ENCODE results near the gene RAPGEF2. TPM values are rescaled to one million over a fixed set of nuclear protein-coding genes. Genes with fewer than 3 reads are reported as not detected.

RAPGEF2 gene
- total RNA-seq, 1 experiment from 2014 or later: 37.1 TPM

DNA sequence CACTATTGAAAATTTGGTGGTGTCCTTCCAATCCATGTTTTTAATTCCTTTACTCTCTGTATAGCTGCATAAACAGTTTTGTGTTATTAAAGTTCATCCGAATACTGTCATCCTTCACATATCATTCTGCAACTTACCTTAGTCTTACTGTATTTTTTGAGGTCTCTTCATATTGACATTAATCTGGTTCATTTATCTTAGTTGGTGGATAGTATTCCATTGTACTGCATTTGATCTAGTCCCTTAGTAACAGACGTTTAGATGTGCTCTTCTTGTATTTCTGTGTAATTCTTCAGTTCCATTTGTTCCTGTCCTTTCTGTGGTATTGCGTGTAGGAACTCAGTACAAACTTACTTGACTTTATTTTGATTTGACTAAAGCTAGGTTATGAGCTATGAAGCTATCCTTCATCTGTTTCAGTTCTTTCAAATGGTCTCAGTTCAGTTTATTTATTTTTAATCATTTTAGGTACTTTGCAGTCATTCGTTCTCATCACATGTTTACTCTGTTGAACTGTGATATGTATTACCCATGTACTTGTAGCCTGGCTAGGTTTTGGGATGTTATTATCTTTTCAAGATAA is 41.3 kb downstream of the RAPGEF2 start:
- H3K27ac Mint-ChIP-seq: no peak overlapping the region
- H3K79me2 ChIP-seq (ENCODE audit: insufficient read depth, low read length): peaks cover 2% of the 10 kb centered on the region; the same call in 1 of the 2 replicates
- no peak for TF ChIP-seq CTCF (conservative IDR thresholded peaks at IDR 0.05)

More for the DNA sequence above, 41.3 kb downstream of the RAPGEF2 start:
- Histone ChIP-seq H3T11ph (ENCODE audit: low read length) (no peak overlapping the region), H3K4me1 (ENCODE audit: insufficient read depth, low read length) (no peaks in the 10 kb centered on the region), H3K9me3 (ENCODE audit: control insufficient read depth, low read depth, low read length) (no peaks in the 10 kb centered on the region), H3K23me2 (ENCODE audit: insufficient read length, low read depth, low read length, poor library complexity, severe bottlenecking) (no peaks in the 10 kb centered on the region), H3K79me1 (ENCODE audit: insufficient read depth, low read depth, low read length, poor library complexity, severe bottlenecking) (peaks cover 4% of the 10 kb centered on the region), H4K8ac (replicated peaks; ENCODE audit: insufficient read length, low read depth, low read length) (no peak overlapping the region), H3K27ac (ENCODE audit: insufficient read length, low read depth, low read length) (no peak overlapping the region), H2BK15ac (ENCODE audit: low read depth, low read length) (no peak overlapping the region), H3K18ac (ENCODE audit: insufficient read length, low read depth, low read length) (no peak overlapping the region), H2BK5ac (ENCODE audit: insufficient read length, low read length) (no peak overlapping the region), H3K4me2 (ENCODE audit: insufficient read depth, insufficient read length, low read length) (no peak overlapping the region), H4K20me1 (ENCODE audit: control insufficient read depth, insufficient read depth, insufficient read length) (no peaks in the 10 kb centered on the region), H3K27me3 (ENCODE audit: insufficient read depth, low read length) (no peaks in the 10 kb centered on the region), H3K4ac (ENCODE audit: low read depth, low read length) (no peak overlapping the region), H2BK20ac (ENCODE audit: low read depth, low read length, poor library complexity, severe bottlenecking) (no peak overlapping the region), H2AFZ (ENCODE audit: low read length) (no peak overlapping the region), H3K9ac (ENCODE audit: extremely low read depth, insufficient read length, low read length) (no peak overlapping the region), H2BK120ac (ENCODE audit: low read depth, low read length, poor library complexity, severe bottlenecking) (no peak overlapping the region), H3K23ac (ENCODE audit: insufficient read length, low read depth, low read length) (no peak overlapping the region), H2BK12ac (ENCODE audit: insufficient read length, low read depth, low read length) (no peak overlapping the region), H4K91ac (ENCODE audit: insufficient read length, low read depth, low read length) (no peak overlapping the region), H3K14ac (ENCODE audit: insufficient read depth, low read length) (no peak overlapping the region), H4K5ac (ENCODE audit: insufficient read length, low read depth, low read length) (no peak overlapping the region), H2AK5ac (ENCODE audit: insufficient read length, low read length) (no peak overlapping the region), H3K56ac (ENCODE audit: insufficient read length, low read depth, low read length) (no peak overlapping the region)
- no peak for DNase-seq
- Mint-ChIP-seq H3K4me3 (no peak overlapping the region), H3K27me3 (ENCODE audit: low read depth) (no peaks in the 10 kb centered on the region), H3K9me3 (no peaks in the 10 kb centered on the region), H3K36me3 (ENCODE audit: insufficient read depth in 1 of 3, low read depth in 3 of 3) (no peaks in the 10 kb centered on the region), H3K4me1 (peaks cover 10 to 22% of the 10 kb centered on the region in 2 experiments; a peak in 3 of 4 replicates)
- no CpG with 5 or more reads among the region's 4 CpGs for whole genome bisulfite sequencing (ENCODE audit: extremely low coverage, insufficient read length, low lambda C conversion rate)
